HG03066 (cell line): ENCODE measurements around the gene PLCL2.
"Not testable (repeated sequence)": the region's sequence is repeated elsewhere in the genome, so short reads cannot be mapped to it uniquely, and the experiment has no call there.

Experiments
- ATAC-seq: cut with Tn5 transposase; IDR thresholded peaks from one replicate; pipeline ENCODE4 v1.9.1; 2021; ENCODE audit warnings: low read depth; ENCODE audit not compliant: unreplicated experiment

Gene PLCL2

GRCh38 chr3:17094551-17094950, 209.8 kb downstream of the PLCL2 start:
- ATAC-seq = no peak

DNA sequence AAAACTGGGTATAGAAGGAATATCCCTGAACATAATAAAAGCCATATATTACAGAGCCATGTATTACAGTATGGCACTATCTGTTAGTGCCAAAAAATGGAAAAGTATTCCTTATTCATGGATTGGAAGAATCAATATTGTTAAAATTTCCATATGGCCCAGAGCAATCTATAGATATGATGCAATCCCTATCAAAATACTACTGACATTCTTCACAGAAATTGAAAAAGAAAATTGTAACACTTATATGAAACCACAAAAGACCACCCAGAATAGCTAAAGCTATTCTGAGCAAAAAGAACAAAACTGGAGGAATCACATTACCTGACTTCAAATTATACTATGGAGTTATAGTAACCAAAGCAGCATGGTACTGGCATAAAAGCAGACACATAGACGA, 218.8 kb downstream of the PLCL2 start:
- no peak for ATAC-seq

DNA sequence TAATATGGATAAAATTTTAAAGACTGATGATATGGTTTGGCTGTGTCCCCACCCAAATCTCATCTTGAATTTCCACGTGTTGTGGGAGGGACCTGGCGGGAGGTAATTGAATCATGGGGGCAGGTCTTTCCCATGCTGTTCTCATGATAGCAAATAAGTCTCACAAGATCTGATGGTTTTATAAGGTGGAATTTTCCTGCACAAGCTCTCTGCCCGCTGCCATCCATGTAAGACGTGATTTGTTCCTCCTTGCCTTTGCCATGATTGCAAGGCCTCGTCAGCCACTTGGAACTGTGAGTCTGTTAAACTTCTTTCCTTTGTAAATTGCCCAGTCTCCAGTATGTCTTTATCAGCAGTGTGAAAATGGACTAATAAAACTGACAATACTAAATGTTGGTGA, 222.0 kb downstream of the PLCL2 start:
- not testable (repeated sequence) for ATAC-seq

- ATAC-seq = peak; percentile 52
Measured at GRCh38 chr3:17110660-17111396, 226.1 kb downstream of the PLCL2 start.

DNA sequence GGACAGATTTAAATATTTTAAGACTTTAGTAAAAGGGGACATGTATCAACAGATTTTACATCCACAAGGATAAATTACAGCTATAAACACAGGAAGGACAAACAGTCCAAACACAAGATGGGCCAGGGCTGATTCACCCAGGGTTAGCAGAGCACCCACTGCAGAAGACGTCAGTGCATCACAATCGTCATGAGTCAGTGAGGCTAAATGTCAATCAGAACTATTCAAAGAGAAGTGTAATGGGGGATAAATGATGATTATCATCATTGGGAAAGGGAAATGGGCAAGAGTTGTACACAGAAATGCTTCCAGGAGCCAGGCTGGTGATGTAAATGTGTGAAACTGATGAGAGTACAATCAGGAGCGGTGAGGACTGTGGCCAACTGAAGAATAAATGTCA, 226.8 kb downstream of the PLCL2 start:
- ATAC-seq = no peak

DNA sequence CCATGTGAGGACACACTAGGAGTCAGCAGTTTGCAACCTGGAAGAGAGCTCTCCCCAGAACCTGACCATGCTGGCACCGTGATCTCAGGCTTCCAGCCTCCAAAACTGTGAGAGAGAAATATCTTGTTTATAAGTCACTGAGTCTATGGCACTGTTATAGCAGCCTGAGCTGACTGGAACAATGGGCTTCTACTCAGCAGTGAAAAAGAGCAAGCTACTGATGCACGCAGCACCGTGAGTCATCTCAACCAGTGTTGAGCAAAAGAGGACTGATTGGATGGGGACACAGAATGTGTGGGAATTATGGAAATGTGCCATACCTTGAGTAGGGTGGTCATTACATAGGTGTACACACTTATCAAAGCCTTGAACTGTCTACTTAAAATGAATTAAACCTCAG, 230.4 kb downstream of the PLCL2 start:
- no peak for ATAC-seq

DNA sequence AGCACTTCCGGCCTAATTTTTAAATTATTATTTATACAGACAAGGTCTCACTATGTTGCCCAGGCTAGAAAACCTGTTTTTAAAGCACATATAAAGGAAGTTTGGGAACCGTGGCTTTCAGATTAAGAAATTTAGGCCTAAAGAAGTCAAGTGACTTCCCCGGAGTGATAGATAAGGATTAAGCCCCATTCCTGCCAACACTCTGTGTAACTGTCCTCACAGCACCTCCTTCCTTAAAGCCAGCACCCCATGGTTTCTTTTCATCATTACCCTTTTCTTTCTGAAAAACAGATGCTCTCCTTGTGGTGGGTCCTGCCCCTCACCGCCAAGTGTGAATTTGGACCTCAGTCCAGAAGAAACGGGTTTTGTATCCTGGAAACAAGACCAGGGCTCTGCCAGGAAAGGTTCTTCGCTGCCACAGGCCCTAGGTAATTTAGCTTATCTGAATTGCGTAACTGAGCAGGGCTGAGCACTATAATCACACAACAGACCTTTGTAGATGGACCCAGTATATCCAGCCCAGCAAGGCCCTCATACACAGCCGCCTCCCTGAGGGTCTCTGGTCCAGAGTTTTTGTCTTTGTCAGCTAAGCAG, 231.3 kb downstream of the PLCL2 start:
- no peak for ATAC-seq

- ATAC-seq = no peak
Measured at GRCh38 chr3:17118771-17119170, 234.0 kb downstream of the PLCL2 start.

DNA sequence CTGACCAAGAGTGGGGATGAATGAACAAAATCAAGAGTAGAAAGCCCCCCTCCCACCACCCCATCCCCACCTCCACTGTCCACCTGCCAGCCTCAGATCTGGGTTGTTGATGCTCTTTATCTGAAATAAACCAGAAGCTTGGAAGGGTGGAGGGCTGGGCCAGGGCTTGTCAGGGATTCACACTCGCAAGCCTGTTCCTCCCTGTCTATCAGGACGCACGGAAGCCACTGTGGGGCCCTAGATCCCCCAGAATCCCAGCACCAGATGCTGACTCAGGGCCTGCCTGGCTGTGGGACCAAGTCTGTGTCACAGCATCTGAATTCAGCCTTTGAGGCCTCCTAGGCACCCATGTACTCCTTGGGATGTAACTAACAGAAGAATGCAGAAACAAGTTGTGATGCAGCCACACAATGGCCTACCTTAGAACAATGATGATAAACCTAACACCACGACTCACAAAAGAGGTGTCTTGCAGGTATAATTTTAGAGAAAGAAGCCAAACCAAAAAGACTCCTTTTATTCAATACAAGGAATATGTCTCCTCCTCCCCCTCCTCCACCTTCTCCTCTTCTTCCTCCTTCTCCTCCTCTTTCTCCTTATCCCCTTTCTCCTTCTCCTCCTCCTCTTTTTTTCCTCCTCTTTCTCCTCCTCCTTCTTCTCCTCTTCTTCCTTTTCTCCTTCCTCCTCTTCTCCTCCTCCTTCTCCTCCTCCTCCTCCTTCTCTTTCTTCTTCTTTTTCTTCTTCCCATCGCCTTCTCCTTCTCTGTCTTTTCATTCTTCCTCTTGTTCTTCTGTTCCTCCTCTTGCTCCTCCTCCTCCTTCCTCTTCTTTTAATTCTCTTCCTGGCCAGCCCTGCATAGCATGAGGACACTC, 234.7 kb downstream of the PLCL2 start:
- ATAC-seq = no peak

DNA sequence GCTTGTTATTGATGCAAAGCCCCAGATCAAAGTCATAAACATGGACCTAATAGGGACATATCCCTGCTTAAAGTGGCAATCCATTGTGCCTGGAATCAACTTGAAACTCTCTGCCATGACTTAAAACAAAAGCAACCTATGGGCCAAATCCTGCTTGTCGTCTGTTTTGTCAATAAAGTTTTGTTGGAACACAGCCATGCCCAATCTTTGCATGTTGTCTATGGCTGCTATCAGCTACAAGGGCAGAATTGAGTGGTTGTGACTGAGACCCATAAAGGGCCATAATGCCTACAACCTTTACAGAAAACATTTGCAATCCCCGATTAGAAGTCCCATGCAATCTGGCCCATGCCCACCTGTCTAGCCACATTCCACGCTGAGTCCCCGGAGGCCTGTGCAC, 235.4 kb downstream of the PLCL2 start:
- ATAC-seq = no peak

- ATAC-seq = no peak
Measured at GRCh38 chr3:17121336-17121735, 236.6 kb downstream of the PLCL2 start.

- ATAC-seq = no peak
Measured at GRCh38 chr3:17122758-17123157, 238.0 kb downstream of the PLCL2 start.

- no peak for ATAC-seq
Measured at GRCh38 chr3:17125738-17126442, 241.1 kb downstream of the PLCL2 start.

DNA sequence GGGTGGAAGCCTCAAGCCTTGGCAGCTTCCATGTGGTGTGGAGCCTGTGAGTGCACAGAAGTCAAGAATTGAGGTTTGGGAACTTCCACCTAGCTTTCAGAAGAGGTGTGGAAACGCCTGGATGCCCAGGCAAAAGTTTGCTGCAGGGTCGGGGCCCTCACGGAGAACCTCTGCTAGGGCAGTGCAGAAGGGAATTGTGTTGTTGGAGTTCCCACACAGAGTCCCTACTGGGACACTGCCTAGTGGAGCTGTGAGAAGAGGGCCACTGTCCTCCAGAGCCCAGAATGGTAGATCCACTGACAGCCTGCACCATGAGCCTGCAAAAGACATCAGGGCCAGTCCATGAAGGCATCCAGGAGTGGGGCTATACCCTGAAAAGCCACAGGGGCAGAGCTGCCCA, 243.9 kb downstream of the PLCL2 start:
- not testable (repeated sequence) for ATAC-seq

DNA sequence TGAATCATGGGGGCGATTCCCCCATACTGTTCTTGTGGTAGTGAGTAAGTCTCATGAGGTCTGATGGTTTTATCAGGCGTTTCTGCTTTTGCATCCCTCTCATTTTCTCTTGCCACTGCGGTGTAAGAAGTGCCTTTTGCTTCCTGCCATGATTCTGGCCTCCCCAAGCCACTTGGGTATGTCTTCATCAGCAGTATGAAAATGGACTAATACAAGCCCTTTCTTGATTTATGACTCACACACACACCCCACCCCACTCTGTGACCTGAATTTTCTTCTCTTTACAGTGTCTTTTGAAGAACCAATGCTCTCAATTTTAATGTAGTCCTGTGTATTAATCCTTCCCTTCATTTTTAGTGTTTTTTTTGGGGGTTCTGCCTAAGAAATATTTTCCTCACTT, 244.8 kb downstream of the PLCL2 start:
- no peak for ATAC-seq

DNA sequence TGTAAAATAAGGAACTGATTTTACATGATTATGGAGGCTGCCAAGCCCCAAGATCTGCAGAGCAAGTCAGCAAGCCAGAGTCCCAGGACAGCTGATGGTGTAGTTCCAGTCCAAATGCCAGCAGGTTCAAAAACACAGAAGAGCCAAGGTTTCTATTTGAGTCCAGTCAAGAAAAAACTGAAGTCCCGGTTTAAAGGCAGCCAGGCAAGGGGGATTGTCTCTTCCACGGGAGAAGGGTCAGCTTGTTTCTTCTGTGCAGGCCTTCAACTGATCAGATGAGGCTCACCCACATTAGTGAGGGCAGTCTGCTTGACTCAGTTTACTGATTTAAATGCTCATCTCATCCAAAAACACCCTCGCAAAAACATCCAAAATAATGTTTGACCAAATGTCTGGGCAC, 246.2 kb downstream of the PLCL2 start:
- no peak for ATAC-seq

- ATAC-seq = no peak
Measured at GRCh38 chr3:17132286-17133115, 247.7 kb downstream of the PLCL2 start.

- ATAC-seq = no peak
Measured at GRCh38 chr3:17133632-17134545, 249.1 kb downstream of the PLCL2 start.

DNA sequence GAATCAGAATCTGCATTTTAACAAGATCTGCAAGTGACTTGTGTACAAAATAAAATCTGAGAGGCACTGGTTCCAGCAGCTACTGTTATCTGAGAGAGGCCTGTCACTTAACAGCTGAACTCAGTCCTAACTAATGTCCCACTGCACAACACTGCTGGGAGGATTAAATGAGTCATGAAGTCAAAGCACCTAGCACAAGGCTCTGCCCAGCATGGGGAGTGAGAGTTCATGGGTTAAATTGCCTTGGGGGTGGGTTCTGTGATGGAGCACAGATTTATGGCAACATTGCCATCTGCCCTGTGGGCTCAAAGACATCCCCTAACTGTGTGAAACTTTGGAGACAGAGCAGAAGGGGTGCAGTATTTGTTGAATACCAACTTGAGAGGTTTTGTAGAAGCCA, 250.9 kb downstream of the PLCL2 start:
- ATAC-seq = no peak
